ENCODE measurements around the gene PSMG4. TPM values are rescaled to one million over a fixed set of nuclear protein-coding genes. Genes with fewer than 3 reads are reported as not detected.

Gene PSMG4
- total RNA-seq (2021; fragmentation: NEBNext Ultra II Directional; extraction: Animal tissue kit (Norgen Biotek cat#: 25700)) = 40.6 and 45.6 TPM in 2 replicates
- polyA plus RNA-seq (2011; rRNA removed) = 113 and 127 TPM in 2 replicates
- 91.5 TPM for polyA plus RNA-seq (2011; cell fraction: cytosol; rRNA removed)
- 70.8 TPM for polyA plus RNA-seq (2011; cell fraction: nucleus; rRNA removed)
- 29.6 to 57.7 TPM (median 54.4 TPM) in 4 replicates for polyA plus RNA-seq (2012, experiment 1 of 2)
- 47.1 TPM for polyA plus RNA-seq (2012, experiment 2 of 2)
- polyA plus RNA-seq (2013, experiment 1 of 2) = 52.3 TPM
- 56.2 TPM for polyA plus RNA-seq (2013, experiment 2 of 2)
- 21.4 and 30.4 TPM in 2 replicates for polyA minus RNA-seq (2011; rRNA and poly(A)+ RNA removed)
- polyA minus RNA-seq (2011; cell fraction: cytosol; rRNA and poly(A)+ RNA removed) = 15.4 TPM
- 39.9 TPM for polyA minus RNA-seq (2011; cell fraction: nucleus; rRNA and poly(A)+ RNA removed)
- long read RNA-seq, experiment 1, transcript PSMG4-205 (4 exons, 629 nt) = minor isoform, 8 of 48 reads
- long read RNA-seq, experiment 1, transcript PSMG4-206 (3 exons, 838 nt) = major isoform, 31 of 48 reads
- long read RNA-seq, experiment 1, partial matches to known transcripts = 4 of 48 reads
- long read RNA-seq, experiment 1, other reads (novel, unspliced or antisense) = 4 of 48 reads
- long read RNA-seq, experiment 2, partial matches to known transcripts = 0 of 8 reads
- long read RNA-seq, experiment 2, other reads (novel, unspliced or antisense) = 6 of 8 reads

- no peak within 1 kb of the TSS for H3K14ac ChIP-seq (ENCODE audit: insufficient read length)
- H2BK15ac ChIP-seq (ENCODE audit: low read length) = no peak within 1 kb of the TSS
- peaks cover 3 to 11% (median 7%) of the 10 kb centered on the region in 4 experiments; a peak in 7 of 8 replicates for H3K36me3 ChIP-seq (ENCODE audit: control insufficient read depth in 2 of 4, insufficient read depth in 4 of 4, low read length in 3 of 4)
- peak within 1 kb of the TSS; percentile 68 to 80 for H3K4me2 ChIP-seq (ENCODE audit: insufficient read depth in 1 of 2, low read depth in 2 of 2, low read length in 2 of 2)
- peaks cover 7% of the 10 kb centered on the region; the same call in 1 of the 2 replicates for H3K23me2 ChIP-seq (ENCODE audit: low read depth, low read length)
- no peak within 1 kb of the TSS for H2AFZ ChIP-seq (ENCODE audit: low read length)
- H2BK5ac ChIP-seq (ENCODE audit: low read depth, low read length) = peak within 1 kb of the TSS; percentile 79
- peaks cover 8 to 47% of the 10 kb centered on the region in 2 experiments; a peak in 3 of 4 replicates for H3K79me2 ChIP-seq (ENCODE audit: control insufficient read depth in 1 of 2, insufficient read depth in 2 of 2, low read length in 2 of 2)
- ChIA-PET CTCF (ENCODE audit: partially characterized antibody) (interaction anchor here (0.5 to 3.2 kb wide), 11 partner anchors 7 to 178 kb away, joined by 3 to 12 read pairs (median 4); no protein-coding TSS in a partner anchor), POLR2A (ENCODE audit: partially characterized antibody) (interaction anchor here (0.6 to 2.8 kb wide), 15 partner anchors 9 to 269 kb away, joined by 3 to 14 read pairs (median 4); partner anchors contain the start of gene TUBB2A)
- H4K91ac ChIP-seq (replicated peaks; ENCODE audit: insufficient read length, low read length) = peak within 1 kb of the TSS; percentile 50
- peak in 1 of 2 experiments; percentile 99 for DNase-seq (ENCODE audit: low read depth in 1 of 2, low spot score in 2 of 2)
- no peak within 1 kb of the TSS; the same call in 1 of the 2 replicates for H2AK5ac ChIP-seq (ENCODE audit: low read depth, low read length)
- no peak within 1 kb of the TSS for H3K23ac ChIP-seq (ENCODE audit: insufficient read length)
- no peak within 1 kb of the TSS for H2BK120ac ChIP-seq (replicated peaks; ENCODE audit: low read depth, low read length)
- H2BK20ac ChIP-seq (ENCODE audit: low read length) = no peak within 1 kb of the TSS
- no peaks in the 10 kb centered on the region for H3K27me3 ChIP-seq (replicated peaks in 1 of 4; ENCODE audit: control insufficient read depth in 3 of 4, extremely low read depth in 1 of 4, insufficient read depth in 3 of 4, low read length in 3 of 4)
- H3K56ac ChIP-seq (replicated peaks; ENCODE audit: insufficient read length, low read depth, low read length) = peak within 1 kb of the TSS; percentile 43
- H3K18ac ChIP-seq (ENCODE audit: extremely low read depth, low read length) = peak within 1 kb of the TSS; percentile 95
- H3K4ac ChIP-seq (replicated peaks; ENCODE audit: insufficient read length, low read depth, low read length) = peak within 1 kb of the TSS; percentile 96
- FAIRE-seq = no peak
- H4K20me1 ChIP-seq (replicated peaks in 1 of 2; ENCODE audit: control insufficient read depth in 1 of 2, insufficient read depth in 2 of 2, low read length in 2 of 2) = peaks cover 9 to 23% of the 10 kb centered on the region in 2 experiments
- WGBS, 2 experiments (ENCODE audit: extremely low coverage in 1 of 2, insufficient coverage in 1 of 2, insufficient read length in 1 of 2, insufficient replicate concordance in 2 of 2, low coverage in 1 of 2, low lambda C conversion rate in 2 of 2, missing lambda C conversion rate in 1 of 2) = 1% methylated on average over 38 of the region's 80 CpGs; no CpG with 5 or more reads in 1 of the 2 experiments
- H3K4me1 ChIP-seq (replicated peaks in 1 of 4; ENCODE audit: control insufficient read depth in 3 of 4, insufficient read depth in 4 of 4, low read length in 3 of 4) = peaks cover 3 to 9% (median 7%) of the 10 kb centered on the region in 4 experiments; a peak in 4 of 7 replicates
- peaks cover 18% of the 10 kb centered on the region for H3K79me1 ChIP-seq (ENCODE audit: low read depth, low read length)
- H3K9ac ChIP-seq (replicated peaks in 1 of 4; ENCODE audit: extremely low read depth in 1 of 4, low read depth in 3 of 4, low read length in 3 of 4) = peak within 1 kb of the TSS; percentile 0 to 74 (median 60)
- H4K5ac ChIP-seq (ENCODE audit: insufficient read length, low read depth, low read length) = peak within 1 kb of the TSS; percentile 93
- H3K27ac ChIP-seq (ENCODE audit: low read depth, low read length) = no peak within 1 kb of the TSS
- no peak within 1 kb of the TSS; the same call in 1 of the 2 replicates for H4K8ac ChIP-seq (ENCODE audit: extremely low read depth, insufficient read depth, low read length)
- peak within 1 kb of the TSS; percentile 72; the same call in 1 of the 2 replicates for H2BK12ac ChIP-seq (ENCODE audit: low read depth, low read length)
- peak within 1 kb of the TSS; percentile 84 to 93 (median 91) for H3K4me3 ChIP-seq (ENCODE audit: extremely low read depth in 1 of 4, insufficient read depth in 2 of 4, low read depth in 3 of 4, low read length in 4 of 4)
- peaks cover 0 to under 1% of the 10 kb centered on the region in 2 experiments; a peak in 1 of 4 replicates for H3K9me3 ChIP-seq (ENCODE audit: insufficient read depth in 2 of 2, low read depth in 1 of 2, low read length in 1 of 2)
- no peak for TF ChIP-seq USF2 (IDR thresholded peaks at IDR 0.05; ENCODE audit: low read length)
- TF ChIP-seq SP1 (IDR thresholded peaks at IDR 0.05; ENCODE audit: low read depth, low read length) = peak; percentile 43; the same call in 1 of the 2 replicates
- TF ChIP-seq JUND (IDR thresholded peaks at IDR 0.05; ENCODE audit: low read length) = no peak
- TF ChIP-seq RBBP5 (IDR thresholded peaks at IDR 0.05; ENCODE audit: borderline replicate concordance, low read depth, low read length) = peak; percentile 82; the same call in 1 of the 2 replicates
- peak; percentile 83 for TF ChIP-seq TAF1 (IDR thresholded peaks at IDR 0.05; ENCODE audit: low read depth, low read length)
- peak; percentile 51 for TF ChIP-seq PHF8 (conservative IDR thresholded peaks at IDR 0.05; ENCODE audit: low read depth, low read length)
- TF ChIP-seq EGR1 (IDR thresholded peaks at IDR 0.05; ENCODE audit: borderline replicate concordance, low read depth, low read length) = peak; percentile 77; the same call in 1 of the 2 replicates
Measured at GRCh38 chr6:3258720-3259490, at the start of gene PSMG4. PSMG4 (plus strand) TSS chr6:3258947; CDS start chr6:3259023, 76 bp downstream.

All from H1 (cell line).